Renal cortex interstitium (tissue), 15 donors: Measurements from ENCODE around the gene PRMT2. TPM values are rescaled to one million over a fixed set of nuclear protein-coding genes. Genes with fewer than 3 reads are reported as not detected.
A peak's percentile ranks its signal among the peaks of the same experiment; 100 is the strongest.

Source experiments
- DNase-seq, 11 donors: peaks; one replicate each; pipeline ENCODE4 v3.0.0-alpha.2; 2013; ENCODE audit warnings: low read depth in 9 of 11, low spot score in 4 of 11; ENCODE audit errors: extremely low read depth in 1 of 11
- long read RNA-seq, 16 experiments: transcript quantifications; one replicate each; lab custom pipeline, GENCODE V29; 2026
- polyA plus RNA-seq, 3 donors: library from polyadenylated mRNA; unstranded; fragments of 120-200 nt; gene quantifications; one replicate each; pipeline ENCODE4 v1.2.1, GENCODE V29; 2013; ENCODE audit not compliant: insufficient read length in 3 of 3

PRMT2 gene
- 100 to 1,000 TPM; 119 to 132 (median 122) TPM for polyA plus RNA-seq
- long read RNA-seq, donor 1, transcript PRMT2-203 (12 exons, 2,688 nt) = major isoform, 8 of 47 reads
- long read RNA-seq, donor 1, partial matches to known transcripts = 35 of 47 reads
- long read RNA-seq, donor 1, other reads (novel, unspliced or antisense) = 0 of 47 reads
- long read RNA-seq, donor 2, transcript PRMT2-203 (12 exons, 2,688 nt) = major isoform, 7 of 52 reads
- long read RNA-seq, donor 2, partial matches to known transcripts = 35 of 52 reads
- long read RNA-seq, donor 2, other reads (novel, unspliced or antisense) = 0 of 52 reads
- long read RNA-seq, donor 3, transcript PRMT2-206 (11 exons, 2,131 nt) = minor isoform, 9 of 84 reads
- long read RNA-seq, donor 3, transcript PRMT2-203 (12 exons, 2,688 nt) = major isoform, 15 of 84 reads
- long read RNA-seq, donor 3, partial matches to known transcripts = 53 of 84 reads
- long read RNA-seq, donor 3, other reads (novel, unspliced or antisense) = 0 of 84 reads
- long read RNA-seq, donor 4, full-length matches to known transcripts = 18 of 29 reads
- long read RNA-seq, donor 4, partial matches to known transcripts = 11 of 29 reads
- long read RNA-seq, donor 4, other reads (novel, unspliced or antisense) = 0 of 29 reads
- long read RNA-seq, donor 5, transcript PRMT2-206 (11 exons, 2,131 nt) = major isoform, 14 of 90 reads
- long read RNA-seq, donor 5, transcript PRMT2-203 (12 exons, 2,688 nt) = minor isoform, 10 of 90 reads
- long read RNA-seq, donor 5, transcript PRMT2-204 (6 exons, 954 nt) = minor isoform, 7 of 90 reads
- long read RNA-seq, donor 5, partial matches to known transcripts = 52 of 90 reads
- long read RNA-seq, donor 5, other reads (novel, unspliced or antisense) = 0 of 90 reads
- long read RNA-seq, donor 6, transcript PRMT2-203 (12 exons, 2,688 nt) = major isoform, 11 of 60 reads
- long read RNA-seq, donor 6, partial matches to known transcripts = 42 of 60 reads
- long read RNA-seq, donor 6, other reads (novel, unspliced or antisense) = 0 of 60 reads
- long read RNA-seq, donor 7, transcript PRMT2-206 (11 exons, 2,131 nt) = major isoform, 9 of 68 reads
- long read RNA-seq, donor 7, partial matches to known transcripts = 49 of 68 reads
- long read RNA-seq, donor 7, other reads (novel, unspliced or antisense) = 0 of 68 reads
- long read RNA-seq, donor 8, transcript PRMT2-204 (6 exons, 954 nt) = minor isoform, 5 of 113 reads
- long read RNA-seq, donor 8, transcript PRMT2-203 (12 exons, 2,688 nt) = major isoform, 18 of 113 reads
- long read RNA-seq, donor 8, transcript PRMT2-206 (11 exons, 2,131 nt) = minor isoform, 10 of 113 reads
- long read RNA-seq, donor 8, partial matches to known transcripts = 76 of 113 reads
- long read RNA-seq, donor 8, other reads (novel, unspliced or antisense) = 0 of 113 reads
- long read RNA-seq, donor 9, transcript PRMT2-206 (11 exons, 2,131 nt) = major isoform, 10 of 55 reads
- long read RNA-seq, donor 9, transcript PRMT2-203 (12 exons, 2,688 nt) = major isoform, 10 of 55 reads
- long read RNA-seq, donor 9, partial matches to known transcripts = 30 of 55 reads
- long read RNA-seq, donor 9, other reads (novel, unspliced or antisense) = 0 of 55 reads
- long read RNA-seq, donor 10, transcript PRMT2-206 (11 exons, 2,131 nt) = major isoform, 10 of 57 reads
- long read RNA-seq, donor 10, transcript PRMT2-203 (12 exons, 2,688 nt) = minor isoform, 5 of 57 reads
- long read RNA-seq, donor 10, partial matches to known transcripts = 38 of 57 reads
- long read RNA-seq, donor 10, other reads (novel, unspliced or antisense) = 0 of 57 reads
- long read RNA-seq, donor 11, transcript PRMT2-203 (12 exons, 2,688 nt) = major isoform, 10 of 44 reads
- long read RNA-seq, donor 11, partial matches to known transcripts = 28 of 44 reads
- long read RNA-seq, donor 11, other reads (novel, unspliced or antisense) = 0 of 44 reads
- long read RNA-seq, donor 12, partial matches to known transcripts = 20 of 27 reads
- long read RNA-seq, donor 12, other reads (novel, unspliced or antisense) = 0 of 27 reads
- long read RNA-seq, donor 13, transcript PRMT2-203 (12 exons, 2,688 nt) = major isoform, 18 of 123 reads
- long read RNA-seq, donor 13, transcript PRMT2-206 (11 exons, 2,131 nt) = minor isoform, 11 of 123 reads
- long read RNA-seq, donor 13, partial matches to known transcripts = 86 of 123 reads
- long read RNA-seq, donor 13, other reads (novel, unspliced or antisense) = 0 of 123 reads
- long read RNA-seq, donor 14, transcript PRMT2-203 (12 exons, 2,688 nt) = major isoform, 9 of 28 reads
- long read RNA-seq, donor 14, transcript PRMT2-206 (11 exons, 2,131 nt) = major isoform, 9 of 28 reads
- long read RNA-seq, donor 14, partial matches to known transcripts = 6 of 28 reads
- long read RNA-seq, donor 14, other reads (novel, unspliced or antisense) = 0 of 28 reads
- long read RNA-seq, donor 15, partial matches to known transcripts = 14 of 21 reads
- long read RNA-seq, donor 15, other reads (novel, unspliced or antisense) = 0 of 21 reads
- long read RNA-seq, donor 16, transcript PRMT2-206 (11 exons, 2,131 nt) = major isoform, 24 of 129 reads
- long read RNA-seq, donor 16, transcript PRMT2-204 (6 exons, 954 nt) = minor isoform, 6 of 129 reads
- long read RNA-seq, donor 16, transcript PRMT2-203 (12 exons, 2,688 nt) = minor isoform, 21 of 129 reads
- long read RNA-seq, donor 16, partial matches to known transcripts = 74 of 129 reads
- long read RNA-seq, donor 16, other reads (novel, unspliced or antisense) = 0 of 129 reads

DNA sequence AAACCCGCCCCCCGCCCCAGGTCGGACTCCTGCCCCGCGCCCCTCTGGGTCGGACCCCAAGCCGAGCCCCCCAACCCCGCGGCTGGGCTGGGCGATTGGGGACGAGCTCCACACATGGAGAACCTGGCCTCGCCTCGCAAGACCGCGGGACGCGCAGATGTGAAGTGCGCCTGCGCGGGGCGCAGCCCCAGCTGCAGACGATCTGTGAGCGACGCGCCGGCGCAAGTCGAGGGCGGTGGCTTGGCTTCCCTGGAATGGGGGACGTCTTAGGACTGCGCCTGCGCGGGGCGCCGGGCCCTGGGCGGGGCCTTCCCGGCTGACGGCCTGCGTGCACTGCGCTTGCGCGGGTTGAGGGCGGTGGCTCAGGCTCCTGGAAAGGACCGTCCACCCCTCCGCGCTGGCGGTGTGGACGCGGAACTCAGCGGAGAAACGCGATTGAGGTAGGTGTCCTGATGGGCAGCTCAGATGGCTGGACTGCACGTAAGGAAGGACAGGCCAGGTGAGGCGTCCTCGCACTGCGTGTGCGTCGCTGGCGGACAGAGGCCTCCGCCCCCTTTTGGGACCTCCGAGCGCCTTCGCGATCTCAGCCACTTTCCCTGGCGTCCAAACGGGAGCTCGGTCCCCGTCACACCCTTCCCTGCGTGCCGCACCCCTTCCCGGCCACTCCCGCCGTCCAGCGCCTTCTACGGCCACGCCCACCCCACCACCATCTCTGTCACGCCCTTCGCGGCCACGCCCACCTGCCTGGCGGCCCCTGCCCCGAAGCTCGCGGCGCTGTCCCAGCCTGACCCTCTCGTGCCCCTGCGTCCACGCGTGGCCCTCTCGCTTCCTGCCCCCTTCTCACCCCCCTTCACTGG, at the start of gene PRMT2:
Gene PRMT2, plus strand, starts transcription at position 351 of the 857 bp plus-strand sequence. CDS start 1,278 bp downstream, outside the sequence.
- peak; percentile 91 to 97 (median 95) for DNase-seq

DNA sequence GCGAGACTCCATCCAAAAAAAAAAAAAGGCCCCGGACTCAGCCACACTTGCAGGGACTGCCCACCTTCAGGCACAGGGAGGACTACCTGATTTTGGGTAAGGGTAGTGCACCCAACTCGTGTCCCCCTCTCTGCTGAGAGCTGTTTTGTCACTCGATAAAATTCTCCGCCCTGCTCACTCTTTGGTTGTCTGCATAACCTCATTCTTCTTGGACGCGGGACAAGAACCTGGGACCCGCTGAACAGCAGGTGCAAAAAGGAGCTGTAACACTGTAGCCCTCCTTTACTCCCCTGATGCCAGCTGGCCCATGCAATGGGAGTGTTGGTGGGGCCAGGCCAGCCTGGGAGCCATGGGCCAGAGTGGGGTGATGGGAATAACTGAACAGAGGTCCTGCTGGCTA, 41.2 kb upstream of the PRMT2 start:
- no peak for DNase-seq

DNA sequence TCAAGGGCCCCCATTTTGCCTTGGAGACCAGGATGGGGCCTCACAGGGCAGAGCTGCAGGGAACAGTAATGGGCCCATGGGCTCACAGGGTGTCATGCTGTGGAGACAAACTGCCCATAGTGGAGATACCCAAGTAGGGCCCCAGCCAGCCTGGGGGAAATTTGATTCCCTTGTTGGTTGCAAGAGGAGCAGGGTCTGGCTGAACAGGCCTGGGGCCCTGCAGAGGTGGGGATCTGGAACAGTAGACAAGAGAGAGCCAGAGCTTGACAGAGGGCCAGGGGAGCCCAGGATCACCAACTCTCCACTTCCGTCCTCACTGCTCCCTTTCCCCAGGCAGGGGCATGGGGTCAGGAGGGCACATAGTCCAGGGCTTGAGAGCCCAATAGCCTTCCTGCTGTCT, 39.3 kb upstream of the PRMT2 start:
- no peak for DNase-seq

DNA sequence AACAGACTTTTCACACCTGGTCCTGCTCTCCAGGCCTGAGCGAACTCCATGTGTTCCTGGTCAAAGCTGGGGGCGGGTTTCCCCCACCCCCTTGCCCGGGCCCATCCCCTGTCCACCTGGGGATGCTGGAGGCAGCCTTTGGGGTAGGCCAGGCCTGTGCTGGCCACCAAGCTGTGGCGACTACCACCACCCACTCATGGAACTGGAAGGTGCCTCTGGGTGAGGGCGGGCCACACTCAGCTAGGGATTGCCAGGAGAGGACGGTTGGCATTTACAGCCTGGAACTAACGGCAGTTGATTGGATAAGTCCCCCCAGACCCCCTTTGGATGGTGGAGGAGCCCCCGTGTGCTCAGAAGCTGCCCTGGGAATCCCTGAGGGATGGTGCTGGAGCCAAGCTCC, 38.4 kb upstream of the PRMT2 start:
- no peak for DNase-seq

DNA sequence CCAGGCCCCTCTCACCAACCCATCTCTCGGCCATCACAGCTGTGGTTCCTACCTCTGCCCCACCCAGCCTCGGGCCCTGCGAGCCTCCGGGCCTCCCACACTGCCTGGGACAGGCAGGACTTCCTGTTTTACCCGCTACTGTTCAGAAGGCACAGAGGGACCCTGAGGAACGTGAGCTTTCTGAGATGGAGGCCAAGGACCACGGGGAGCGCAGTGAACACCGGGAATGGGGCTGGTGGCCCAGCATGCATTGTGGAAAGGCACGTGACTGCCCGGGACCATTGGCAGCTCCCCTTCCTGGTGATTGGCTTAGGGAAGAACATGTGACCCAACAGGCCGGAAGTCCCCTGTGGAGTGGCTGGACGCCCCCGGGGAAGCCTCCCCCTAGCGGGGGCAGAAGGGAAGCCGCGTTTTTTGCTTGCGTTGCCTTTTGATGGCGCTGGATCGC, 37.6 kb upstream of the PRMT2 start:
- no peak for DNase-seq

DNA sequence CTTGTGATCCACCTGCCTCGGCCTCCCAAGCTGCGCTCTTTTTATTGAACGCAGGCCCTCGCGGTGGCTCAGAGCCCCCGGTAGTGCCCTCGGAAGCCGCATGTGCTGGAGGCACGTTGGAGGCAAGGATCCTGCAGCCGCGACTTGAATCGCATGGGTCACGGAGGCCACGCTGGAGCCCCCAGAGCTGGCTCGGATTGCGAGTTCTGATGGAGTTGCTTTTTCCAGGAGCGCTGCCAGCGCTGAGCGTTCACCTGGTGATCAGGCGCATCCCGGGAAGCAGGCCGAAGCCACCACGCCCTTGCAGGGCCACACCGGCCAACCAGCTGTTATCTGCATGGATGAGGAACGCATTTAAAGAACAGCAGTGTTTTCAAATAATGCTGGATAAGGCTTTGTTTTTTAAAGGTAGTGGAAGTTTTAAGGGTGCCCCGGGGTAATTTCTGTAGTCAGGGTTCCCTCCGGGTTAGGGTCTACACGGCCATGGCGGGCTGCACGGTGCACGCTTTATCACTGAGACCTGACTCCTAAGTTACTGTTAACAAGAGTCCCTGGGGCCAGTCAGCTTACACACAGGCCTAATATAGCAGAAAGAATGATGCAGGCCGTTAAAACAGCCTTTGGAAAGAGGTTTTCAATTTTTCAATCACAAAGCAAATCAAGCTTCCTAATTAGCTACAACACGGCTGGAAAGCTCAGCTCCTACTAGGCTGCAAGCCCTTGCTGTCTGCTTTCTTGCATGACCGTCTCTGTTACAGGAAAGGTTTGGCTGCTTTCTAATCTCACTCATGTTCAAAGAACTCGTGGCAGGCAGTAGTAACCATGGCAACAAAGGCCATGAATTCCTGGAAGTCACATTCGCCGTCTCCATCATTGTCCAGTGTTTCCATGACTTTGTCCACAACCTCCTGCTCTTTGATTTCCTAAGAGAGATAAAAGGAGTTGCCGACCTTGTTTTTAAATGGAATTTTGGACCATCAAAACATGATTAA, 36.6 kb upstream of the PRMT2 start:
- peak; percentile 21 to 77 (median 63) for DNase-seq

DNA sequence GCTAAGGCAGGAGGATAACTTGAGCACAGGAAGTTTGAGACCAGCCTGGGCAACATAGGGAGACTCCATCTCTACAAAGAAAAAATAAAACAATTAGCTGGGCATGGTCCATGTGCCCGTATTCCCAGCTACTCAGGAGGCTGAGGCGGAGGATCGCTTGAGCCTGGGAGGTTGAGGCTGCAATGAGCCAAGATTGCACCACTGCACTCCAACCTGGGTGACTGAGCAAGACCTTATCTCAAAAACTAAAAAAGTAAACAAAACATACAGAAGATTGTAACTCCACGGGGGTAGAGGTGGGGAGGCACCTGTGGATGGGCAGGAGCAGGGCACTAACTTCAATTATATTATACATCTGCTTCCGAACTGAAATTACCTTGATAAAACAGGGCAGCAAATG, 35.2 kb upstream of the PRMT2 start:
- no peak for DNase-seq

DNA sequence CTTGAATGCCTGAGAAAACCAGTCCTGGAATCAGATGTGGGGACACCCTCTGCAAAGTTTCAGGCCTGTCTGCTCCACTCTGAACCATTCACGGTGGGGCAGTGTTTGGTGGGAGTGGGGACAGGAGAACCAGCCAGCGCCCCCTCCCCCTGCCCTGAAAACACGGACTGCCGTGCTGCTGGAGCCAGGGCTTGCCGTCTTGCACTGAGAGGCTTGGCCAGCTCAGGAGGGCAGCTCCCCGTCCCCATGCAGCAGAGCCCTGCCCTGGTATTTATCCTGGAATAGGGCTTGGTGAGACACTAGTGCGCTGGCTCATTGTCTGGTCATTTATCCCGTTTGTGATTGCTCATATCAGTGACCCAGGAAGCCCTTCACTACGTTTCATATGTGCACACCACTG, 34.5 kb upstream of the PRMT2 start:
- no peak for DNase-seq

DNA sequence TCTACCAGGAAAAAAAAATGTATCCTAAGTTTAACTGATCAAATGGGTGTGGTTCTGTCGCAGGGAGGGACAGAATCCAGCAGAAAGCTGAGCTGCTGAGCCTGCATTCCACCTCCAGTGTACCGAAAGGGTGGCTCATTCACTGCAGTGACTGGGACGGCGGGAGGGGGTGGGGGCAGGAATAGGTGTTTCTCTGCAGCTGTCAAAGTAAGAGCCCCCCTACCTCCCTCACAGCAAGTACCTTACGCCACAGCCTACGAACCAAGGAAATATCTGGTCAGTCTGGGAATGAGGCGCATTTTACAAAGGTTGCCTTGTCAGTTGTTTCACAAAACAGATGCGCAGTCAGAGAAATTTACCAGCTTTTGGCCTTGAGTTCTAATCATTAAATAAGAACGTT, 32.2 kb upstream of the PRMT2 start:
- no peak for DNase-seq

DNA sequence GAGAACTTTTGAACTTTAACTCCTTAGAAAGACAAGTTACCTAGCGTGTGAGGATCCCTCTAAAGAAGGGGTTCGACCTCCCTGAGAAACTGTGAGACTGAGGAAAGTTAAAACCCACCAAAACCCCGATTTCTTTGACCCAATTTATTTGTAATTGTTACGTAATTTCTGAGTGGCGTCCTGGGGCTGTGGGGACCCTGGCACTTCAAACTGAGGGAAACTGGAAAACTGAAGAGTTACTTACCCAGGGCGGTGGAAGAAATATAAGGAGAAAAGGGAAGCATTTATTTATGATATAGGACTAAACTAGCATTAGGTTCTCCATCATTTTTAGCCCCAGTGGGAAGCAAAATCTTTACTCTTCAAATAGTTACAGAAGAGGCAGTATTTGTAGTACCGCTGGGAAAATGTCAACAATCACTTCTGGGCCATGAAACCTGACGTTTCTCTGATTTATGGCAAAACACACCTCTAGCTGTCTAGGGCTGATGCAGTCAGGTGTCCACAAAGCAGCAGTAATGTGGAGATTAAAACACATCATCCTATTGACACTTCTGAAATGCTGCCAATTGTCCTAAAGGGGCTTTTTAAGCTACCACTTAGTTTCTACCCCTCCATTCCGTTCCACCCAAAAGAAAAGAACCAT, 31.0 kb upstream of the PRMT2 start:
- no peak for DNase-seq

DNA sequence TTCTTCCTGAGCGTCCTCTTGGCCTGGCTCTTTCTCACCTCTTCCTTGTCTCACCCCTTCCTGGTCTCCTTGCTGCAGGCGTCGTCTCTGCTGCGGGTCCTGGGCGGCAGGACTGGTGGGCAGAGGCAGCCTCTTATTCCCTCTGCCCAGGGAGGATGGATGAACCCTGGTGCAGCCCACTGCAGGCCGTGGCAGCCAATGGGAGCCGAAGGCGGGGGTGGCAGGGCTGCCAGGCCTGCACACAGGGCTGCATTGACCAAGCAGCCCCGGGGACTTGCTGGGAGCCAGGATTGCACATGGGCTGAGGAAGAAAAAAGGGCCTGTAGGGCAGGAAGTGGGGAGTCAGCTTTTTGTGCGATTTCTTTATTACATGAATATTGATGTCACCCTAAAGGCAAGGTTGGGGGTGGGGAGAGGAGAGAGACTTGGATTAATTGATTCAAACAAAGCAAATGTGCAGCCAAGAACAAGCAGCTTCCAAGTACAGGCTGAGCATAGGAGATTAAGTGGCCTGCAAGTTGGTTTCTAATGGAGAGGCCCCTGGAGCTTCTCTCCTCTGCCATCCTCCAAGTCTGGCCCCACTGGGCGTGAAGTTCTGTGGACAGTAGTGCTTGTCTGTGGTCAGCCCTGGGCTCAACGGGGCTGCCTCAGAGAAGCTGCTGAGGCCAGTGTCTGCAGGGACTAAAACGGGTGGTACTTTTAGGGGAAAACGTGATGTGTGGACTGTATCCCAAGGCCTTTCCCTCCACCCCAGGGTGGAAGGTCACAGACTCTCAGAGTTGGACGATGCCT, 30.3 kb upstream of the PRMT2 start, which contains the start of gene S100B:
Gene S100B, minus strand, starts transcription at position 108 of the 792 bp plus-strand sequence. CDS start 2,667 bp downstream, outside the sequence.
- DNase-seq = peak in 2 of 11 donors; percentile 15 to 16

DNA sequence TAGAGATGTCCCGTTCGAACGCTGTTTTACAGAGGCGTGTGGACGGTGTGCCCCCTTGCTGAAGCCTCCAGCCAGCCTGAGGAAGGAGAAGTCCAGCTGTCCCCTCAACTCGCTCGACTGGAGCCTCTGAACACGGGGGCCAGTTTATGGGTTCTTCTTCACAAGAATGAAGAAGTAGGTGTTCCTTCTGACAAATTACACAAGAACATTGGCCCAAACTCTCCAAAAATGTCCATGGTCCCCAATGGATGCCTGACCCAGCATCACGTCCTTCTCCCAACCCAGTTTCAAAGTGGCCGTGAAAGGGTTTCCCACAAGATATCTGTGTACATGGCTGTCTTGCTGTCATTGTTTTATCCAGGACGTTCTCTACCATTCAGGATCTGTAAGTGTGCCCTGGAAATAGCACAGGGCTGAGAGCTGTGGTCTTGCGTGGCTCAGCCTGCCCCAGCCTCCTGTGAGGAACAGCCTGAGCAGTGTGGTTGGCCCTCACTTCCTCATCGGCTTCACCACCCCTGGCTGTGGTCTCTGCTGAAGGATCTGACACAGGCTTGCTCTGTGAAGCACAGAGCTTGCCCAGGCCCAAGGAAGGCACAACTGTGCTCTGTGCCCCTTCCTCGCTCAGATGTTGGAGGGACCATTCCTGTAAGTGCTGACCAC, 29.6 kb upstream of the PRMT2 start:
- no peak for DNase-seq
